CD4-positive, alpha-beta T cell treated with Interleukin-15 for 4 hours (primary cell): Measurements from ENCODE around the gene RAB37.

ENCODE experiments used
- DNase-seq: peaks from one replicate; pipeline ENCODE4 v3.0.0-alpha.2; 2020; ENCODE audit warnings: low spot score

Gene RAB37, protein sequence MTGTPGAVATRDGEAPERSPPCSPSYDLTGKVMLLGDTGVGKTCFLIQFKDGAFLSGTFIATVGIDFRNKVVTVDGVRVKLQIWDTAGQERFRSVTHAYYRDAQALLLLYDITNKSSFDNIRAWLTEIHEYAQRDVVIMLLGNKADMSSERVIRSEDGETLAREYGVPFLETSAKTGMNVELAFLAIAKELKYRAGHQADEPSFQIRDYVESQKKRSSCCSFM

DNA sequence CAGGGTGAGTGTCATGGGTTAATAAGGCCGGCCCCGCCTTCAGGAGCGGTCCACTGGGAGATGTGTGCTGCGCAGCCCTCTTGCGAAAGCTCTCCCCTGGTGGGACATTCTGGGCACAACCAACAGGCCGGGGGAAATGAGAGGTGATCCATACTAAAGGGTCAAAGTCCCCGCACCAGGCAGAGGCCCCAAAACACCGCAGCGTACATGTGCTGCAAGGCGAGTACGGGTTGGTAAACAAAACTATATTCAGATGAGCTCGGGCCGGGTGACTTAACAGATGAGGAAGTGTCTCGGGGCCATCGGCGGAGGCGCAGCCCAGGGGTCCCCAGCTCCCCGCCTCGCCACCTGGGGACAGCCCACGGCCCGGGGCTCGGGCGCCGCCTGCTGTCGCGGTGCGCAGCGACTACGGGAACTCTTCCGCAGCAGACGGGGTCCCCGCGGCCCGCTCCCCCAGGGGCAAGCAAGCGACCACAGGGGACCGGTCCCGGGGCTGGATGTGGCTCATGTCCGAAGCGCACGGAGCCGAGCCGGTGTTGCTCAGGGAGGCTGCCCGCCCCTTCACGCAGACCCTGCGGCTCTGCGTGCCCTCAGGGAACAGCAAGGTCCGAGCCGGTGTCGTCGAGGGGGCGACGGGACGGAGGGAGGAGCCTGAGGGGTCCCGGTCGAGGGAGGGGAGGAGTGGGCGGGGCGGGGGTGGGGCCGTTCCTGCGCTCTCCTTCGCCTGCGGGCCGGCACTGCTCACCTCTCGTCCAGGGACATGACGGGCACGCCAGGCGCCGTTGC lies at the start of gene RAB37:
Gene RAB37 (plus strand): TSS at position 744 of the 786 bp plus-strand sequence. CDS start 17 bp downstream, at position 761.
- peak; percentile 48 for DNase-seq

DNA sequence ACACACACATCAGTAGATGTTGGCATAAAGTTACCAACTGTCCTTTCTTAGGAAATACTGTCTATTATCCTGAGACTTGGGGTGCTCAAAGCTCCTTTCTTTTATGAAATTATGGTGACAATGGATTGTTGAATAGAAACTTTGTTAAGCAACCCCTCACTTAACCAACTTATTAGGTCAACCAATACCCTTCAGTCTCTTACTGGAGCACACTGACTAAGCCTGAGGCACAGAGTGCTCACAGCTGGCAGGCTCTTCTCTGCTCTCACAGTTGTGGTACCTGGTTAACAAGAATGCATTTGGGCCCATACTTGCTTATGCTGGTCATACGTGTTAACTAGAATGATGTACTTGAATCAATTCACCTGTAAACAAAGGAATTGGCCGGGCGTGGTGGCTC lies 49.2 kb upstream of the RAB37 start:
- DNase-seq, result no peak

DNA sequence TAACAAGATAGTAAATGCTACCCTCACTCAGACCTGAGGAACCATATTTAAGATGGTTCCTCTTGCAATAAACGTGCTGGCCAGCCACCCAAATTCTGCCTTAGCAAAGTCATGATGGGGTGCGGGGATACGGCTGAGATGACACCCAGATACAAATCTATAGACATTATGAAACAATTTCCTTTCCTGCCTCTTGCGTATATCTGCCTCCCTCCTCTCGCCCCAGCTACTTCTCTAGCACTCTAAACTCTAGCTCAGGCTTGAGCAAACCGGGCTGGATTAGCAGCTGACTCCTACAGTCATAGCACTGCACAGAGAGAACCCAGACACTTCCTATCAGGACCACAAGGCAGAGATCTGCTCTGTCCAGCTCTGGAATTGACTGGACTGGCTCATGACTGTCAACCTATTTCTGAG lies 46.6 kb upstream of the RAB37 start:
- DNase-seq, result no peak

DNA sequence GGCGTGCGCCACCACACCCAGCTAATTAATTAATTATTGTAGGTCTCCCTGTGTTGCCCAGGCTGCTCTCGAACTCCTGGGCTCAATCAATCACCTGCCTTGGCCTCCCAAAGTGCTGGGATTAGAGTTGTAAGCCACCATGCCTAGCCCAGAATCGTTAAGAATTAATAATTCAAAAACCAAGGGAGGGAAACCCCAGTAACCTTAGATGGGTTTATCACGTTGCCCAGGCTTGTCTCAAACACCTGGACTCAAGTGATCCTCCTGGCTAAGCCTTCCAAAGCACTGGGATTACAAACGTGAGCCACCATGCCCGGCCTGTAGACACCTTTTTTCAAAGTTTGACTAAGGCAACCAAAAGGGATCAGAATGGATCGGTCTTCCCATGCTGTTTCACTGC lies 45.9 kb upstream of the RAB37 start:
- no peak for DNase-seq

DNA sequence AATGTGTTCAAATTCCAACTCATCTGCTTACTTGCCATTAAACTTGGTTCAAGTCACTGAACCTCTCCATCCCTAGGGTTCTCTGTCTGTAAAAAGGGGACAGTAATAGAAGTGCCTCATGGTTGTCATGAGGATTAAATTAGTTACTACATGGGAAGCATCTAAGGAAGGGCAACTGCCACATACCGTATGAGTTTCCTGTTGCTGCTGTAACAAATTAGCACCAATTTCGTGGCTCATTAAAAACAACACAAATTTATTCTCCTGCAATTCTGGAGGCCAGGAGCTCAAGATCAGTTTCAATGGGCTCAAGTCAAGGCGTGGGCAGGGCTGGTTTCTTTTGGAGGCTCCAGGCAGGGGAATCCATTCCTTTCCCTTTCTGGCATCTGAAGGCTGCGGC lies 43.0 kb upstream of the RAB37 start:
- DNase-seq, result no peak

DNA sequence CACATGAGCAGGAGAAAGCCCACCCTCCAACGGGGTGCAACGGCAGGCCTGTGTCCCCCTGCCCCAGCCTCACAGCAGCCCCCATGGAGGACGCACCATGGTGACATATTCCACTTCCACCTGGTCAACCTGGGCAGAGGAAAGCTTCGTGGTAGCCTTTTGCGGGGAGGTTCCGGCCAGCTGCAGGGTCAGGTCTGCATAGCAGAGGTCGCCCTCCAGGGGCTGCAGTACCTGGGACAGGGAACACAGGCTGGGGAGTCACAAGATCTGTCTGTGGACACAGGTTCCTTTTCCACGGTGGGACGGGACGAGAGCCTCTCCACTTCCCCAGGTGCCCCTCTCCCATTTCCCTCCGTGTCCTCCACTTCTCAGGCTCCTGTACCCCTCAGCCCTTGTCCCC lies 41.4 kb upstream of the RAB37 start:
- no peak for DNase-seq

DNA sequence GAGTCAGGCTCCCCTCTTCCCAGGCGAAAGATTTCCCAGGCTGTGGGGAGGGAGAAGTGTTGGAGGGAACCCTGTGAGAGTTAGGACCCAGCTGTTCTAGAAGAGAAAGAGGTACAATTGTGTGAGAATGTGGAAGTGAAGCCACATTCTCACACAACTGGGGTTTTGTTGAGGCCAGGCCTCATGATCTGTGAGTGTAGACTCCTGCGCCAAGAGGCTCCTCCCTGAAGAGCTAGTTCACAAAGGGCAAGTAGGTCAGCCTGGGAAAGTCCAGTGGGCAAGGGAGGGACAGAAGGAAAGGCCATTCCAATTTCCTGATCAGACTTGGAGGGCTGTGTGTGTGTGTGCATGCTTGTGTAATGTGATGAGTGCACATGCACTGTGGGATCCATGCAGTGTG lies 39.5 kb upstream of the RAB37 start:
- DNase-seq, result no peak

DNA sequence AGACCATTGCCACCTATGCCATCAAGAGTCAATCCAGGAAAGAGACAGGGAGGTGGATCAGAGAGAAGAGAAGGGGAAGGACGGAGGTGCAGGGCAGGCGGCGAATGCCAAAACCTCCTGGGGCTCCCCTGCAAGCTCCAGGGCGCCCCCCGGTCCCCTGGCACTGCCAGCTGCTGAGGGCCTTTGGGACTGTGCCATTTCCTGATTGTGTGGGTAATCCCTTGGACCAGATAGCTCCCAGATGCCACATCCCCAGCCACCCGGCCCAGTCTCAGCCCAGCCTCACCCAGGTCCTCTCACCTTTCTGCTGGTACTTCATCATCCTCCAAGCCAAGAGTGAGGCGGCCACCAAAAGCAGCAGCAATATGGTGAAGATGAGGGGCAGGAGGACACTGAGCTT lies 39.0 kb upstream of the RAB37 start:
- no peak for DNase-seq

DNA sequence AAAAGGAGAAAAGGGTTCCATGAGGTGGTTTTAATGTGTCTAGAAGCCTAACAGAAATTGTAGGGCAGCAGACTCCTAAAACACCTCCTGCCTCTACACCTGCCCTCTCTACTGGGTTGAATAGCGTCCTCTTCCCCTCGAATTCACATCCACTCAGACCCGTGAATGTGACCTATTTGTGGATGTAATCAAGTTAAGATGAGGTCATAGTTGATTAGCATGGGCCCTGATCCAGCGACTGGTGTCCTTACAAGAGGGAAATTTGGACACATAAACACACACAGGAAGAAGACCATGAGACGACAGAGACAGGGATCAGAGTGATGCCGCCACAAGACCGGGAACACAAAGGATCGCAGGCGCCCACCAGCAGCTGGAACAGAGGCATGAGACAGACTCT lies 37.8 kb upstream of the RAB37 start:
- DNase-seq, result no peak

DNA sequence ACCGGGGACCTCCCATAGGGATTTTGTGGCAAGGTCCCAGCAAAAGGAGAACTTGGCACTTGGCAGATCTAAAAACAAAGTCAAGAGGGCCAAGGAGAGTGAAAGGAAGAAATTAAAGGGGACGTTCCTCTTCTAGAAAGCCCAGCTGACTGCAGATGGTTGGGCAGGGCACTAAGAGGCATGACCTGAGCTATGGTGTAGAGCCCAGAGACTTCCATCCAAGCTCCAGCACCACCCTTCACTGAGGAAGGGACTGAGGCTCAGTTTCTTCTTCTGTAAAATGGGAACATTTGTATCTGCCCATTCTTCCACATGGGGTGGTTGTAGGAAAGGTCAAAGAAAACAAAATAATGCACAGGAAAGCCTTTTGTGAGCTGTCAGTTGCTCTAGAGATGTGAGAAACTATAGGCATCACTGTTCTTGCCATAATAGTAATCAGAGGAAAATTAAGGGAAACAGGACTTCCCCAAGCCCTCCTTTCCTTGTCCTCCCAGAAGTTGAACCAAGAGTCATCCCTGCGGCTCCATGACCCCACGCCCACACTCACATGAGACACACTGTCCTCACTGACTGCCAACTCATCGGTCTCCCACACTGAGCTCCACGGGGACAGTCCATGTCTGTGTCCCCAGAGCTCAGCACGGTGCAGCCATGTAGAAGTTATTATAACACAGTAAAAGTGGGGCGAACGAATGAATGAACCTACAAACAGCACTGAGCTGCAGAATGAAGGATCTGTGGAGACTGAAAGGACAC lies 34.8 kb upstream of the RAB37 start:
- DNase-seq, result no peak

DNA sequence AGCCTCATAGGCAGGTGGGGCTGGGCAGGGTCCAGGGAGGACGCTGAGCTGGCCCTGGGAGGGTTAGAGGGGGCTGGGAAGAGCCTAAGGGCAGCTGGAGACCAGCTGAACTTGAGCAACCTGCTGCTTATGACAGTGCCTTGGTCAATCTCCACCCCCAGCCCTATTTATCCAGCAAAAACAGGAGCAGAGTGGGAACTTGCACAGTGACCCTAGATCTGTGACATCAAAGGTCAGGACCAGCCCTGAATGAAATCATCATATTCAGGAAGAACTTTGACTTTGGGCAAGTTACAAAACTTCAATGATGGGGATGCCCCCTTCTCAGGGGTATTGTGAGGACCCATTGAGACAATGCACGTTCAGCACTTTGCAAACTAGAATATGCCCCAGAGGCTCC lies 33.7 kb upstream of the RAB37 start:
- no peak for DNase-seq

DNA sequence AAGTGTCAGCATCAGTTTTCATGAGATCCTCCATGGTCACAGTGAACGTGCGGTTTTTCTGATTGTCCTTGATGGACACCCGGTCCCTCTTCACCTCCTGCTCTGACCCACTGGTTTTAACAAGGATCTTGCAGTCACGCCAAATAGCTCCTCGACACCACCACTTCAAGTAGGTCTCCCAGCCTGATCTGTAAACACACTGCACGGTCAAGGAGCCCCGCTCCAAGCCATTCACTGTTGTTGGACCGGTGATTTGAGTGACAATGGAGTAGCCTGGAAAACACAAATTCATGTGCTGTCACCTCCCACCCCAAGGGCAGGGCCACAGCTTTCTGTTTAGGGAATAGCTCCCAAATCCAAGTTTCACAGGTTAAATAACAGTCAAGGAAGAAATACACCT lies 32.5 kb upstream of the RAB37 start:
- DNase-seq, result no peak

DNA sequence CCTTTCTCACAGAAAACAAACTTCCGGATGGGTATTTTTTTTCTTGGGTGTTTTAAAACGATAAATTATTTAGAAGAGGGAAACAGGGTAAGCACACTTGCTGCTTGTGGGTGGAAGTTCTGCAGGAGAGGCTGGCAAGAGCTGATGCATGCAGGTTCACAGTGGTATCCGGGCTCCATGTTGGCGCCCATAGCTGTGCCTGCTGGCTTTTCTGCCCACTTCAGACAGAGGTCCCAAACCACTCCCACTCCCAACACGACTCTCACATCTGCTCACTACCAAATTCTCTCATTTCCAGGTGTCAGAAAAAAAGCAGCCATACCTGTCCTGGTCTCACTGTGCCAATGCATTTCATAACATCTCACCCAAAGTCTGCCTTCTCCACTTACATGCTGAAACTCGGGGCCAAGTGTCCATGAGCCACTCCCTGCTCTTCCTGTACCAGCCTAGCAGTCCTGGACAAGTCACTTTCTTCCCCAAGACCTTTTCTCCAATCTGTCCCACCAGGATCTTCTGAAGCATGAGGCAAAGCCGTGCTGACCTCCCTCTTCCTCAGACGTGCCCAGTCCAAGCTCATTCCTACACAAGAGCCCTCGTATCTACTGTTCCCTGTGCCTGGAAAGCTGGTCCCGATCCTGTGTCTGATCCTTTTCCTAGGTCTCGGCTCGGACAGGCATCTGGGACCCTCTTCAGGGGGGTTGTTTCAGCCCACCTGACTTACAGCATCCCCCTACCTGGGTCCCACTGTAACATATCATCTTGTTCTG lies 25.8 kb upstream of the RAB37 start:
- no peak for DNase-seq

DNA sequence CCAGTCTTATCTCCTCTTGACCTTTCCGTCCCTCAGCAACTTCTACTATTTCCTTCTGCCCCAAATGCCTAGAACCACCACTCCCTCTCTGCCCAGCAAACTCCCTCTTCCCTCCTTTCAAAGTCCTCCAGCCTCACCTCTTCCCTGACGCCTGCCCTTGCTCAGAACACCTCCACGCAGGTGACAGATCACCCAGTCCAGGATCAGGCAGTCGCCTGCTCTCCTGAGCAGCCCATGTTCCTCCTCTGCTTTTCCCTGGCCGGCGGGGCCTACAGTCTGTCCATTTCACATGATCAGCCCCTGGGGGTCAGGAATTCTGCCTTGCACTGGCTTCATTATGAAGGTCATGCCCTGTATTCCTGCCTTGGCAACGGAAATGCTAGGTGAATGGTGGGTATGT lies 24.8 kb upstream of the RAB37 start:
- DNase-seq, result no peak

DNA sequence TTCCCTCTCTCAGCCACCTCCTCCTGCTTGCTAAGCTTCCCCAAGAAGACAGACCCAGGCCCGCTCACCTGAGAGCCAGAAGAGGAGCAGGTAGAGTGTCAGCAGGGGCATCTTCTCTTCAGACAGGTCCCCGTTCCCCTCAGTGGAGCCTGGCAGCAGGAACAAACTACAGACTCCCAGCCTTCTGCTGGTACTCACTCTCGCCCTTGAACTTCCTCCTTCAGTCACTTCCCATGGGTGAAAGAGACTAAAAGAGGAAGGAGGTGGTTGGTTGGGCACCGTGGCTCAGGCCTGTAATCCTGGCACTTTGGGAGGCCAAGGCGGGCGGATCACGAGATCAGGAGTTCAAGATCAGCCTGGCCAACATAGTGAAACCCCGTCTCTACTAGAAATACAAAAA lies 24.3 kb upstream of the RAB37 start, which contains the start of gene CD300LF:
Gene CD300LF (minus strand): TSS at position 168 of the 400 bp plus-strand sequence. CDS start 57 bp downstream, at position 111.
- DNase-seq, result no peak

DNA sequence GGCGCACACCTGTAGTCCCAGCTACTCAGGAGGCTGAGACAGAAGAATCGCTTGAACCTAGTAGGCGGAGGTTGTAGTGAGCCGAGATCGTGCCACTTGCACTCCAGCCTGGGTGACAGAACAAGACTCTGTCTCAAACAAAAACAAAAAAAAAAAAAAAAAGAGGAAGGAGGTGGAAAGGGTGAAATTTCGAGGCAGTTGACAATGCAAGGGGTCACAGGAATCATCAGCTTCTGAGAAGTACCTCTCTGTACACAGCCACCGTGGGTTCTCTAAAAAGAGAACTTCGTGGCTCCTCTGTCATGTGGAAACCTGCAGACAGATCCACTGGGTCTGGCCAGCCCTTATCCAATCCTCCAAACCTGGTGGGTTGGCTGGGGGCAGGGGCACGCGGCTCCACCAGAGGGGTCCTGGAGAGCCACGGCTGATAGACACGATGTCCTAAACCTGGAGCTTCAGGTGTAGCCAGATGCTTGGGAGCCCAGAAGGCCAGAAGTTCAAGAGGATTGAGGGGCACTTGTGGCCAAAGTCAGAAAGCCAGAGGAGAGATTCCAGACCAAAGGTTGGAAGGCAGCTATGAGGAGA lies 23.8 kb upstream of the RAB37 start:
- DNase-seq, result no peak

DNA sequence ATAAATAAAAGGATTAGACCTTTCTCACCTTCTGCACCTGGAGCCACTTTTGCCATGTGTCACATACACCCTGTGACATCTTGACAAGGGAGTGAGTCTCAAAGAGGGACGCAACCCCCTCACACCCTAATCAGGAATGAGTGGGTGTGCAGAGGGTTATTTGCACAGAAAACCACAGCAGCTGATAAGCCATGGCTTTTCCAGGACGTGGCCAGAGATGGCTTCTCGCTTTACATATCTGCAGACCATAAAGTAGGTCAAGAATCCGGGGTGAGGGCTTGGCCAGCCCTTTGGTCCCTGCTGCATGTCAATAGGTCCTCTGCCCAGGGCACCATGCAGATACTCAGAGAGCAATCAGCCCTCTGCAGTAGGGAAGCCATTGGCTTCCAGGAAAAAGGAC lies 21.9 kb upstream of the RAB37 start:
- DNase-seq, result no peak

DNA sequence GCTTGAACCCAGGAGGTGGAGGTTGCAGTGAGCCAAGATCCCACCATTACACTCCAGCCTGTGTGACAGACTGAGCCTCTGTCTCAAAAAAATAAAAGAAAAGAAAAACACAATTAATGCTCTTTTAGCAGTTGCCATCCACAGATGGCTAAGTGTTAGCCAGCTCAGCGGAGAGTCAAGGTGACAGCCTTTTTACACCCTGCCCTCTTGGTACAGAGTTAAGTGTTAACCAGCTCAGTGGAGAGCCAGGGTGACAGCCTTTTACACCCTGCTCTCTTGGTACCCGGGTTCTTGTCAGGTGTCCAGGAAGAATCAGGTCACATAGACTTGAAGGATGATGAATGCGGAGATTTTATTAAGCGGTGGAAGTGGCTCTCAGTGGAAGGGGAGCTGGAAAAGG lies 16.6 kb upstream of the RAB37 start:
- no peak for DNase-seq

DNA sequence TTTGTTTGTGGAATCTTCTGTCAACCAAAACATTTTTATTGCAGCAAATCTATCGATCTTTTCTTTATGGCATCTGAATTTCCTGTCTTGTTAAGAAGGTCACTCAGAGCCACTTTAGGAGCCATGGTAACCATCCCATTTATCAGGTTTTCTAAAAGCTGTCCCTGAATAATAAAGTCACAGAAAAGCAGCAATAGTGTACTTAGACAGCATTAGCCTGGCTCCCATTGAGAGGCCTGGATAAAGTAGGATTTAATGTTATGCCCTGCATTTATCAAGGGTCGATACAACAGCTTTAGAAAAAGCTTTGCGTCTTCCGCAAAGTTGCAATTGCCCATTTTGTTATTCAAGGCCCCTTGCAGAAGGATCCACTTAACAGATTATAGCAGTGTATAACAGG lies 14.3 kb upstream of the RAB37 start:
- no peak for DNase-seq

DNA sequence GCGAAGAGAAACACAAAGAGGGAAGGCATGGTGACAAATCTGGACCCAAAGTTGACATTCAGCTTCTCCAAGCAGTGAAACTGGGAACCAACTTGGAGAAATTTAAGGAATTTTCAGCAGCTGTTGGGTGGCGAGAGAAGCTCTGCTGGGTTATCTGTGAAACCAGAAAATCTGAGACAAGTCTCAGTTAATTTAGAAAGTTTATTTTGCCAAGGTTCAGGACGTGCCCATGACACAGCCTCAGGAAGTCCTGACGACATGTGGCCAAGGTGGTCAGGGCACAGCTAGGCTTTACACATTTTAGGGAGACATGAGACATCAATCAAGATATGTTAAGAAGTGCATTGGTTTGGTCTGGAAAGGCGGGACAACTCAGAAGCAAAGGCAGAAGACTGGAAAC lies 13.2 kb upstream of the RAB37 start:
- DNase-seq, result no peak

DNA sequence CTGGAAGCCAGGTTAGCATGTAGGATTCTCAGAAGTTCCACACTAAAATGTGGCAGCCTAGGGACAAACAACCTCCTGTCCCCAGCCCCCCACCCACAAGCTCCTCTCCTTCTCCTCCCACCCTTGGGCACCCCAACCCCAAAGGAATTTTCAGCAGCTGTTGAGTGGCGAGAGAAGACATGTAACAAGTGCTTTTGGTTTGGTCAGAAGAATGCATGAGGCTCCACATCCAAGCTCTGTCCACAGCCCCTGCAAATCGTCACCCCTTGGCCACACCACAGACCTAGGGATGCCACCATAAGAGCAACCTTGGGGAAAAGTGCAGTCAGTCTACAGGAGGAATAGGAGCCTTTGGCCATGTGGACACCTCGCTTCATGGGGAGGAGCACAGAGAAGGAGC lies 11.9 kb upstream of the RAB37 start:
- no peak for DNase-seq
